Measurements from ENCODE around the gene ABCC1.

Gene ABCC1

DNA sequence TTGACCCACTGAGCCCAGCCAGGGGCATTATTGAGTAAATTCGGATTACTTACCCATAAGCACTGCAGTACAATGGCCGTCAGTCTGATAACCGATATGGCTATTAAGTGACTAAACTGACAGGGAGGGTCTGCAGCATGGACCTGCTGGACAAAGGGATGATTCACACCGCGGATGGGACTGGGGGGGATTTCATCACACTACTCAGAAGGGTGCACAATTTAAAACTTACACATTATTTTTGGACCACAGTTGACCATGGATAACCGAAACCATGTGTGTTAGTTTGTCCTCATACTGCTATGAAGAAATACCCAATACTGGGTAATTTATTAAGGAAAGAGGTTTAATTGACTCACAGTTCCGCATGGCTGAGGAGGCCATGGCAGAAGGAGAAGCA, 167.4 kb downstream of the ABCC1 start:
- FAIRE-seq, result no peak

- no peak for FAIRE-seq
Measured at GRCh38 chr16:16118337-16118736, 168.9 kb downstream of the ABCC1 start.

DNA sequence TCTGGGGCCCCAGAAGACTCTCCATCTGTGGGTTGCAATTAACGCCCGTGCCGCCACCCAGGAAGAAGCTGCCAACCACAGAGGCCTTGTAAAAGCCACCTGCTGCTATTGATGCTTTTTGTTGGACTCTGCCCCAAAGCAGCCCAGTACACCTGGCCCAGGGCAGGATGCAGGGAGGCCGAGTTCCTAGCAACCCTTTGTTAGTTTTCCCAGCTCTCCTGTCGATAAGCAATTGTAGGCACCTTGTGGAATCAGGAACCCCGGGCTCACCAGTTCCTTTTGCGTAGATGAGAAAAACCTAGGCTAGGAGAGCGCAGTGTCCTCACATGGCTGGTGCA, 170.6 kb downstream of the ABCC1 start:
- no peak for FAIRE-seq

DNA sequence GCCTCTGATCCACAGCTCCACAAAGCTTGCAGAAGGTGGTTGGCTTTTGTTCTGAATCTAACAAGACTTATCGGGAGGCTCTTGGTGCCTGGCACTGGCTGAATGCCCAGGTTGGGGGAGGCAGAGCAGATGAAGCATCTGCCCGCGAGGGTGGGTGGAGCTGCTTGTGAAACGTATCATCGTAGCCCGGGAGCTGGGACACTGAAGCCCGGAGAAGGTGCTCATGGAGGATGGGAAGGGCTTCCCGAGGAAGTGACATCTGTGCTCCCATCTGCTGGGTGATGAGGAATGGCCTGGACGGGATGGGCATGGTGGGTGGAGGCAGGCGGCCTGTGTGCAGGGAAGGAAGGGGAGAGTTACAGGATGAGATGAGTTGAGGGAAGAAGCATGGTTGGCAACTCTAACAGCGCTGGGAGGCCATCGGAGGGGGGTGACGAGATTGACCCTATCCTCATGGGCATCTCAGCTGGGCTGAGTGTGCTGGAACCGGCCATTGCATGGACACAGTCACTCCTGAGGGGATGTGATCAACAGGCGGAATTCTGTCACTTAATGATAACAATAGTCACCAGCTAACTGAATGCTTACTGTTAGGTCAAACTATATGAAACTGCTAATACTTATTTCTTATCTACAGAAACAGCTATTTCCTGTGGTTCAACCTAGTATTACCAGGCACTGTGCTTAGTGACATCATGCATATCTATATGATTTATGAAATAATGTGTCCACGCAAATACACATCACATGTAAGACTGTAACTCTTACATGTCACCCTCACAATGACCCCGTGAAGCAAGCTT, 171.2 kb downstream of the ABCC1 start:
- no peak for FAIRE-seq

DNA sequence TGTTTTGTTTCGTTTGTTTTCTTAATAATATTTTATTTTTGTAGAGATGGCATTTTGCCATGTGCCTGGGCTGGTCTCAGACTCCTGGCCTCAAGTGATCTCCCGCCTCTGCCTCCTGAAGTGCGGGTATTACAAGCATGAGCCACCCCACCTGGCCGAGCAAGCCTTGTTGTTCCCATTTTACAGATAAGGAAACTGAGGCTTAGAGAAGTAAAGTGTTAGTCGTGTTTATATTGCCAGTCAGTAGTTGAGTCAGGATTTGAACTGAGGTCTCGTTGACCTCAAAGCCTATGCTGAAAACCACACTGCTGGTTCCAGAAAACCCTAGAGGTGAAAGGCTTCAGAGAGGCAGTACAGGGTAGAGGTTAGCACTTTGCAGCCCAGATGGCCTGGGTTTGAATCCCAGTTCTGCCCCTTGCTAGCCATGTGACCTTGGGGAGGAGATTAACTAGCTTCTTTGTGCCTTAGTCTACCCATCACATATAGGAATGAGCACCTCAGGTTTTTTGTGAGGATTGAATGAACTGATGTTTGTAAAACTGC, 171.8 kb downstream of the ABCC1 start:
- no peak for FAIRE-seq

DNA sequence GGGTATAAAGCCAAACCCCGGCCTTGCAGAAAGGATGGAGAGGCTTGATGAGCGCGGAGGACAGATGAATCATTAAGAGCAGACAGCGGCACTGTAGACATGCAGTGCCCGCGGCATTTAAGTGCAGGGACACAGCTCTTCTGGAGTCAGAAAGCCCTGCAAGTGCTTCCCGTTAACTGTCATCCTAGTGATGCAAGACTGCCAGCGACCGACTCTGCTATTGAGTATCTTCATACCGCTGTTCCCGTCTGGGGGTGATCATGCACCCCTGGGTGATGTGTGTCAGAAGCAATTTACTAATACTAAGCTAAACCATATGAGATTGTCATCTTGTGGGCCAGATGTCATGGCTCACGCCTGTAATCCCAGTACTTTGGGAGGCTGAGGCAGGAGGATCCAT, 172.8 kb downstream of the ABCC1 start:
- FAIRE-seq, result no peak

GRCh38 chr16:16124438-16124837, 175.0 kb downstream of the ABCC1 start:
- no peak for FAIRE-seq

GRCh38 chr16:16124974-16125373, 175.6 kb downstream of the ABCC1 start:
- FAIRE-seq, result no peak

DNA sequence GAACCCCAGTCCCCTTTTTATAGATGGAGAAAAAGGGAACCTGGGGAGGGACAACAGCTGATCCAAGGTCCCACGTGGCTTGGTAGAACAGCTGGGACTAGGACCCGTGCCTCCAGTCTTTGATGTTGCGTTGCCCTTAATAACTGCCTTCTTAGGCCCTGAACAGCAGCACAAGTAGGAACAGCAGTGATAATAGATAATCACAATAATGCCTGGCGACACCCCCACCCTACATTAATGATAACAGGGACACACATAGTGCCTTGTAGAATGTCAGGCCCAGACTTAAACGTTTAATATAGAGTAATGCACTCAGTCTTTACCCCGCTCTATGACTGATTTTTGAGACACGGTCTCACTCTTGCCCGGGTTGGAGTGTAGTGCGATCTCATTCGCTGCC, 177.5 kb downstream of the ABCC1 start:
- no peak for FAIRE-seq

DNA sequence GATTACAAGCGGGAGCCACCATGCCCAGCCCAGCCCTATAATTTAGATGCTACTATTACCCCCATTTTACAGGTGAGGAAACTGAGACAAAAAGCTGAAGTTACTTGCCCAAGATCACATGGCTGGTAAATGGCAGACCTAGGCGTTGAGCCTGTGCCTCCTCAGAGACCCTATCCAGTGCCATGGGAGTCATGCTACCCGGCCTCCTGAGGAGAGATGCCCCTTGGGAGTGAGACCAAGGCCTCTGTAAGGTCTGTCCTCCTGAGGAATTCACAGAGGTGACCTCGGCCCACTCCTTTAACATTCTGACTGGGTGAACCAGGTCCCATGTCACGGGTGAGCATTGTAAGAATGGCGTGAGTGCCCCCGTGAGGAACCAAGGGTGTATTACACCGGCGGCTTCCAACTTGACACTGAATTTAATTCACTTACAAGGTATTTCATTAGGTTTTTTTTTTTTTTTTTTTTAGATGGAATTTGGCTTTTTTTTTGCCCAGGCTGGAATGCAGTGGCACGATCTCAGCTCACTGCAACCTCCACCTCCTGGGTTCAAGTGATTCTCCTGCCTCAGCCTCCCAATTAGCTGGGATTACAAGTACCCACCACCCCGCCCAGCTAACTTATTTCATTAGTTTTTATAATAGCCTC, 178.2 kb downstream of the ABCC1 start:
- no peak for FAIRE-seq

DNA sequence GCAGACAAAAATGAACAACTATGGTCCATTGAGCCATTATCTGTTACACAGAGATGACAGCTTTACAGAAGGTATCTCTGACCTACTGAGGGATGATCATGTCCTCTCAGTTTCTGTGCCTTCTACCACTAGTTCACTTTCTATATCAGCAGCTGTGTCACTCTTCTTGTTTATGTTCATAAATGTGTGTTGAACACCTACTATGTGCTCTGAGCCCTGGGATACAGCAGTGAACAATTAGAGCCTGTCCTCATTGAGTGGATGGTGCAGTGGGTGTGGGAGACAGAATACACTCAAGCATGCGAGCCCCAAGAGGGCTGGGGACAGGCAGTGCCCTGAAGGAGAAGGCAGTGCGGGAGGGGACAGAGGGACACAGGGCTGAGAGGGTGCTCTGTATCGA, 181.8 kb downstream of the ABCC1 start:
- no peak for FAIRE-seq

GRCh38 chr16:16131659-16132058, 182.2 kb downstream of the ABCC1 start:
- FAIRE-seq, result no peak

DNA sequence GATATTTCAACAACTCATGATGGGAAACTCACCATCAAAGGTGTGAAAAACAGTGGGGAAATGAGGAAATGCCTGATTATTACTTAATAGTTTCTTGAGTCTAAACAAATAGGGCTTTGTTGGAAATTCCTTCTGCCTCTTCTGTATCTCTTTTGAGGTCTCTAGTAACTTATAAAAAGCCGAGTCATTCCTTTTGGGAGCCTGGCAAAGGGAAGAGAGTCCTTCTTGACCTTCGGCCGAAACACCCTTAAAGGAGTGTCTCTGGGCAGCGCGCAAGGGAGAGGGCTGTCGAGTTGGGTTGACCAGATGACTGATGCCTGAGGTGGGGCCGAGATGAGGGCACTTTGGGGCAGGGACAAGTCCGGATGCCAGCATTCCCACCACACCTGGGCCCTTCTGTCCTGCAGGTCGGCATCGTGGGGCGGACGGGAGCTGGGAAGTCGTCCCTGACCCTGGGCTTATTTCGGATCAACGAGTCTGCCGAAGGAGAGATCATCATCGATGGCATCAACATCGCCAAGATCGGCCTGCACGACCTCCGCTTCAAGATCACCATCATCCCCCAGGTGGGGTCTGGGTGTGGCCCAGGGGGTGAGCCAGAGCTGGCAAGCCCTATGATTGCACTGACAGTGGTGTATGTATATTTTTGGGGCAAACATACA, 184.7 kb downstream of the ABCC1 start:
- FAIRE-seq, result no peak

DNA sequence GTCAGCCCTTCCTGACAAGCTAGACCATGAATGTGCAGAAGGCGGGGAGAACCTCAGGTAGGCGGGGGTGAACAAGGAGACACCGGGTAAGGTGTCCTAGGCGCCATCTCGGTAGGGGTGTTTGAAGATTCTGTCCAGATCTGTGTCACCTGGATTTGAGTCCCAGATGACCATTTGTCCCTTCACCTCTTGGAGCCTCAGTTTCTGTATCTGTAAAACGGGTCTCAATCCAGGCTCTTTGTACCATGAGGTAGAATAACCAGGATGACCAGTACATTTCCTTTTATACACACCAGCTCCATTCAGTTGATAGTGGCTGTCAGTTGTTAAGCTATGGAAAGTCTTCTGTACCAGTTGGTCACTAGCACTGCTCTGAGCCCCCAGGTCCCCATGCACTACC, 187.2 kb downstream of the ABCC1 start:
- no peak for FAIRE-seq

GRCh38 chr16:16137110-16137509, 187.7 kb downstream of the ABCC1 start:
- no peak for FAIRE-seq

- no peak for FAIRE-seq
Measured at GRCh38 chr16:16138034-16138635, 188.7 kb downstream of the ABCC1 start.

DNA sequence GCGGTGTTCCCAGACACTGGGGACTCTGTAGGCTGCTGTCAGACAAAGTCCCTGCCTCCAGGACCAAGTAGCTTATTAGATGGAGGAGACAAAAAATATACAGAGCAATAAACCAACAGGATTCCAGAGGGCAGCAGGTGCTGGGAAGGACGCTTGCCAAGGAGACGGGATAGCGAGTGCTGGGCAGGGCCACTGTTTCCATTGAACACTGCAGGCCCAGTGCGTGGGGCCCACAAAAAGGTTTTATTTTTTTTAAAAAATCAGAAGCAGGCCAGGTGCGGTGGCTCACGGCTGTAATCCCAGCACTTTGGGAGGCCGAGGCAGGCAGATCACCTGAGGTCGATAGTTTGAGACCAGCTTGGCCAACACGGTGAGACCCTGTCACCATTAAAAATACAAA, 189.6 kb downstream of the ABCC1 start:
- FAIRE-seq, result no peak

- FAIRE-seq, result no peak
Measured at GRCh38 chr16:16139806-16140205, 190.4 kb downstream of the ABCC1 start.

- no peak for FAIRE-seq
Measured at GRCh38 chr16:16140537-16140936, 191.1 kb downstream of the ABCC1 start.

DNA sequence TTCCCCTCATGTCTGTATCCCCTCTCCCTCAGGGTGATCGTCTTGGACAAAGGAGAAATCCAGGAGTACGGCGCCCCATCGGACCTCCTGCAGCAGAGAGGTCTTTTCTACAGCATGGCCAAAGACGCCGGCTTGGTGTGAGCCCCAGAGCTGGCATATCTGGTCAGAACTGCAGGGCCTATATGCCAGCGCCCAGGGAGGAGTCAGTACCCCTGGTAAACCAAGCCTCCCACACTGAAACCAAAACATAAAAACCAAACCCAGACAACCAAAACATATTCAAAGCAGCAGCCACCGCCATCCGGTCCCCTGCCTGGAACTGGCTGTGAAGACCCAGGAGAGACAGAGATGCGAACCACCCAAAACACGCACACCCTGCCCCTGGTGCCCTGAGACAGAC, 191.7 kb downstream of the ABCC1 start:
- no peak for FAIRE-seq

DNA sequence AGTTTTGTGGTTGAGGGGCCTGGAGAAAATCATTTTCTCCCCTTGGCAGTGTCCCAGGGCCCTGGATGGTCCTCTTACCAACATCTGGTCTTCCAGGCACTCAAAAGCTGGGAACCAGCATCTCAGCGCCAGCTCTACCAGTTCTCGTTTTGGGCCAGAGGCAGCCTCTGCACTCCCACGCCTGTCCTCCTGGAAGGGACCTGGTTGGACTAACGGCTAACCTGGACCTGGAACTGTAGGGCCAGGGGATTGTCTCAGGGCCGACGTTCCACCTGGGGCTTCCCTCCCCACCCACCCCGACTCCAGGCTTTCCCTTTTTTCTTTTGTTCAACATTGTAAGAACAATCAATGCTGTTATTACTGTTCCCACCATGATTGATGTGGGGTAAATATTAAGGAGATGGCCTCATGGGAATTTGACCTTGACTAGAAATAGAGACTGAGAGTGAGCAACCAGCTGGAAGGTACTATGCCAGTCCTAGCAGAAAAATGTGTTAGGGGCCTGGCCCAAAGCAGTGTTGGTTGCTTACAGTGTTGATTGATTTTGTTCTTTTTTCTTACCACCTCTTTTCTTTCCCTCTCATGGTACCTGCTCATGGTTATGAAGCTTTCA, 192.5 kb downstream of the ABCC1 start:
- FAIRE-seq, result no peak

GRCh38 chr16:16143038-16143763, 193.8 kb downstream of the ABCC1 start:
- FAIRE-seq, result no peak

Data from endometrium (tissue), 2 donors.